HEK293T (cell line): ENCODE measurements around the gene CFDP1.
"Not testable (repeated sequence)": the region's sequence is repeated elsewhere in the genome, so short reads cannot be mapped to it uniquely, and the experiment has no call there.

Source experiments
- CTCF ChIA-PET: fragments of 350-600 bp; formaldehyde crosslinking; extraction: SDS; loops from one replicate; lab custom pipeline; 2021; ENCODE audit warnings: antibody characterized with exemption, inconsistent platforms; lab: Yijun Ruan, JAX
- POLR2A ChIA-PET: fragments of 350-600 bp; formaldehyde crosslinking; extraction: SDS; loops from one replicate; lab custom pipeline; 2020; ENCODE audit warnings: antibody characterized with exemption, inconsistent platforms; lab: Yijun Ruan, JAX
- DNase-seq: peaks from one replicate; pipeline ENCODE4 v3.0.0; 2012; ENCODE audit warnings: mixed read lengths; ENCODE audit errors: extremely low spot score
- ARNT ChIP-seq: fragments of 450-650 bp; IDR thresholded peaks from 2 replicates; pipeline ENCODE4 v1.6.1; 2017; ENCODE audit warnings: mild to moderate bottlenecking
- BHLHE40 ChIP-seq: fragments of 450-650 bp; IDR thresholded peaks from 2 replicates; pipeline ENCODE4 v1.6.1; 2016; ENCODE audit warnings: mild to moderate bottlenecking, moderate library complexity, borderline replicate concordance
- CTBP1 ChIP-seq: fragments of 450-650 bp; IDR thresholded peaks from 2 replicates; pipeline ENCODE4 v1.6.1; 2016; ENCODE audit warnings: borderline replicate concordance
- ELF4 ChIP-seq: fragments of 450-650 bp; IDR thresholded peaks from 2 replicates; pipeline ENCODE4 v1.6.1; 2017; ENCODE audit warnings: antibody characterized with exemption
- FOXA1 ChIP-seq: fragments of 450-650 bp; IDR thresholded peaks from 2 replicates; pipeline ENCODE4 v1.6.1; 2016; ENCODE audit warnings: mild to moderate bottlenecking
- FOXK2 ChIP-seq: fragments of 450-650 bp; IDR thresholded peaks from 2 replicates; pipeline ENCODE4 v1.6.1; 2016; ENCODE audit warnings: mild to moderate bottlenecking
- FOXM1 ChIP-seq: fragments of 450-650 bp; IDR thresholded peaks from 2 replicates; pipeline ENCODE4 v1.6.1; 2017; ENCODE audit warnings: mild to moderate bottlenecking, borderline replicate concordance
- HDGF ChIP-seq: fragments of 450-650 bp; IDR thresholded peaks from 2 replicates; pipeline ENCODE4 v1.6.1; 2017; ENCODE audit warnings: antibody characterized with exemption, borderline replicate concordance
- L3MBTL2 ChIP-seq: fragments of 450-650 bp; conservative IDR thresholded peaks from 2 replicates; pipeline ENCODE4 v1.6.1; 2016; ENCODE audit warnings: mild to moderate bottlenecking
- LEF1 ChIP-seq: fragments of 450-650 bp; IDR thresholded peaks from 2 replicates; pipeline ENCODE4 v1.6.1; 2017; ENCODE audit warnings: mild to moderate bottlenecking, borderline replicate concordance
- NFRKB ChIP-seq: fragments of 450-650 bp; IDR thresholded peaks from 2 replicates; pipeline ENCODE4 v1.6.1; 2016; ENCODE audit warnings: mild to moderate bottlenecking, moderate library complexity
- SP1 ChIP-seq: fragments of 450-650 bp; IDR thresholded peaks from 2 replicates; pipeline ENCODE4 v1.6.1; 2017
- SUZ12 ChIP-seq: fragments of 450-650 bp; IDR thresholded peaks from 2 replicates; pipeline ENCODE4 v1.6.1; 2016; ENCODE audit warnings: mild to moderate bottlenecking
- TARDBP ChIP-seq: fragments of 450-650 bp; IDR thresholded peaks from 2 replicates; pipeline ENCODE4 v1.6.1; 2016
- ZNF384 ChIP-seq: fragments of 450-650 bp; IDR thresholded peaks from 2 replicates; pipeline ENCODE4 v1.6.1; 2016
- TF ChIP-seq, protein P1 (sequence below): fragments of 450-650 bp; IDR thresholded peaks from 2 replicates; pipeline ENCODE4 v1.6.1; 2016

CFDP1 gene

DNA sequence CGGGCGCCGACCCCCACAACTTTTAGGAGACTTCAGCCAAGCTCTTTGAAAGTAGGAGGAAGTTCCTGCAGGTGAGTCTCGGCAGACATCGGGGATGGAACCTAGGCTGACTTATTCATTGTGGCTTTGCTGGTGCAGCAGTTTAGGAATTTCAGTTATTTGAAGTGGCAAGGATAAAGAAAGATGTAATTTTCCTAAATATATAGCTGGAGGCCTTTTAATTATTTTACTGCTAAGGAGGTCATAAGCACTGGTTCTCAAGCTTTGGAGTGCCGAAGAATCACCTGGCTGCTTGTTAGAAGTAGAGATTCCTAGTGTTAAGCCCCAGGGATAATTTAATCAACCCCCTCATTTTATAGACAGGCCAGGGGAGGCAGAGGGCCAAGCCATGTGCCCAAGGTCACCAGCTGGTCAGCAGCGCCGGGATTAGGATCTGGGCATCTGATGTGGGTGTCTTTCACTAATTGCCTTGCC lies 152.9 kb downstream of the CFDP1 start:
- CTCF ChIA-PET: interaction anchor here (0.6 to 1.3 kb wide), 2 partner anchors 43 to 105 kb away, joined by 3 to 4 read pairs; no protein-coding TSS in a partner anchor
- DNase-seq: no peak
- POLR2A ChIA-PET: no interaction called here
- TF ChIP-seq ELF4 (no peak), CTBP1 (no peak), FOXA1 (no peak), FOXK2 (no peak), L3MBTL2 (no peak), ARNT (no peak), SP1 (no peak), SUZ12 (no peak), FOXM1 (no peak), ZNF384 (no peak), BHLHE40 (no peak), LEF1 (no peak), NFRKB (no peak)
- TF ChIP-seq, protein P1, sequence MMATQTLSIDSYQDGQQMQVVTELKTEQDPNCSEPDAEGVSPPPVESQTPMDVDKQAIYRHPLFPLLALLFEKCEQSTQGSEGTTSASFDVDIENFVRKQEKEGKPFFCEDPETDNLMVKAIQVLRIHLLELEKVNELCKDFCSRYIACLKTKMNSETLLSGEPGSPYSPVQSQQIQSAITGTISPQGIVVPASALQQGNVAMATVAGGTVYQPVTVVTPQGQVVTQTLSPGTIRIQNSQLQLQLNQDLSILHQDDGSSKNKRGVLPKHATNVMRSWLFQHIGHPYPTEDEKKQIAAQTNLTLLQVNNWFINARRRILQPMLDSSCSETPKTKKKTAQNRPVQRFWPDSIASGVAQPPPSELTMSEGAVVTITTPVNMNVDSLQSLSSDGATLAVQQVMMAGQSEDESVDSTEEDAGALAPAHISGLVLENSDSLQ: no peak

DNA sequence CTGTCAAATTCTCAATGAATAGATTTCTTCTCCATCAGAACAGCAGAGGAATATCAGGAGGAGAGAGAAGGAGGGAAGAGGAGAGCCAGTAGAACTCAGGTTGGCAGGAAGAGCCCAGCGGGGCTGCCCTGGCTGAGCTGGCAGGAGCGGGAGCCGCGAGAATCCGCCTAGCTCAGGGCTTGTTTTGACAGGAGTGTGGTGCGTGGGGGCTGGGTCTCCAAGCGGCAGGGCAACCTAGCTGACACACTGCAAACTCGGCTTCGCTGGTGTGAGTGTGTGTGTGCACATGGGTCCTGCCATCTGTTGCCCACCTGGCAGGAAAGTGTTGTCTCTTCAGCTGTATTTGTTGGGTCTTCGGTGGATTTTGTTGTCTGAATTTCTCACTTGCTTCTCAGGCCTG lies 154.0 kb downstream of the CFDP1 start:
- POLR2A ChIA-PET: no interaction called here
- TF ChIP-seq FOXK2 (no peak), NFRKB (no peak), HDGF (no peak), ZNF384 (no peak), ARNT (no peak), L3MBTL2 (no peak), ELF4 (no peak), FOXA1 (no peak), SP1 (no peak), SUZ12 (no peak), CTBP1 (no peak), LEF1 (no peak), TARDBP (no peak), BHLHE40 (no peak)
- TF ChIP-seq, protein P1: no peak
- CTCF ChIA-PET: no interaction called here
- no peak for DNase-seq

DNA sequence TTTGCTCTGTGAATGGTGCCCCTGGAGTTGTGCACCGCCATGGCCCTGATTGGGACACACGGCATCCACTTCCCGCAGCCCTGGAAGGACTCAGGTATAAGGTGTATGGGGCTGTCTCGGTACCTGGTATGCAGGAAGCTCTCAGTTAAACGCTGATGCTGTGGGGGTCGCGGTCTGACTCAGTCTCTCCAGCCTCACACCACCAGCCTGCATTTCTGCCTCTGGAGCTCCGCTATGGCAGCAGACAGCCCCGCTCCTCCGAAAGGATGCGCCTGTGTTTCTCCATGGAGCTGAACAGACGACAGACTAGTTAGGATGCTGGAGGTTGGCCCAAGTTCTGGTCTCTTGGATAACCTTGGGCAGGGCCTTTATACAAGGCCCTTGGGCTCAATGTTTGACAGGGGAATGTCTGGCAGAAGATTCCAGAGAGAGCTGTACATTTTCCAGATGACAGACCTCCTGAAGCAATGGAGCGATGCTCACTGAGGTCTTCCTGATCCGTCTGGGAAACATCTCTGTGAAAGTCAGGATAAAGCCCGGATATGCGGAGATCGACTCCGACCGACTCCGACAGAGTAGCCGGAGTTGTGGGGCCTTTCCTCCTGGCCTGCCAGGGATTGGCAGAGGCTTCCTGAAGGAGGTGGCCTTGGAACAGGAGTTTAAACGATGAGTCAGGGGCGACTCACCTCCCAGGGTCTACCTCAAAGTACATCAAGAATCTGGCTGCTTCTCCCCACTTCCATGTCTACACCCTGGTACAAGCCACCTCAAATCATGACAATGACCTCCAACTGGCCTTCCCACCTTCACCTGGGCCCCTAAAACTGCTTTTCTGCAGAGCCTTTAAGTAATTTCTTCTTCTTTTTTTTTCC lies 160.0 kb downstream of the CFDP1 start:
- TF ChIP-seq FOXM1: no peak
- no peak for TF ChIP-seq HDGF
- no peak for TF ChIP-seq FOXK2
- TF ChIP-seq FOXA1: no peak
- no peak for TF ChIP-seq ARNT
- no peak for TF ChIP-seq TARDBP
- TF ChIP-seq L3MBTL2: no peak
- CTCF ChIA-PET: interaction anchor here (1.0 kb wide), 1 partner anchor 112 kb away, joined by 4 read pairs; no protein-coding TSS in a partner anchor
- POLR2A ChIA-PET: no interaction called here
- no peak for DNase-seq

DNA sequence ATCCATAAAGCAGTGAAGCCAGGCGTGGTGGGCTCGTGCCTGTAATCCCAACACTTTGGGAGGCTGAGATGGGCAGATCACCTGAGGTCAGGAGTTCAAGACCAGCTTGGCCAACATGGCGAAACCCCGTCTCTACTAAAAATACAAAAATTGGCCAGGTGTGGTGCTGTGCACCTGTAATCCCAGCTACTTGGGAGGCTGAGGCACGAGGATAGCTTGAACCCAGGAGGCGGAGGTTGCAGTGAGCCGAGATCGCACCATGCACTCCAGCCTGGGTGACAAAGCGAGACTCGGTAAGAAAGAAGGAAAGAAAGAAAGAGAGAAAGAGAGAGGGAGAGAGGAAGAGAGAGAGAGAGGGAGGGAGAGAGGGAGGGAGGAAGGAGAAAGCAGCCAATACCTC lies 160.7 kb downstream of the CFDP1 start:
- CTCF ChIA-PET: interaction anchor here (1.0 kb wide), 1 partner anchor 113 kb away, joined by 4 read pairs; no protein-coding TSS in a partner anchor
- POLR2A ChIA-PET, DNase-seq: not testable (repeated sequence)

DNA sequence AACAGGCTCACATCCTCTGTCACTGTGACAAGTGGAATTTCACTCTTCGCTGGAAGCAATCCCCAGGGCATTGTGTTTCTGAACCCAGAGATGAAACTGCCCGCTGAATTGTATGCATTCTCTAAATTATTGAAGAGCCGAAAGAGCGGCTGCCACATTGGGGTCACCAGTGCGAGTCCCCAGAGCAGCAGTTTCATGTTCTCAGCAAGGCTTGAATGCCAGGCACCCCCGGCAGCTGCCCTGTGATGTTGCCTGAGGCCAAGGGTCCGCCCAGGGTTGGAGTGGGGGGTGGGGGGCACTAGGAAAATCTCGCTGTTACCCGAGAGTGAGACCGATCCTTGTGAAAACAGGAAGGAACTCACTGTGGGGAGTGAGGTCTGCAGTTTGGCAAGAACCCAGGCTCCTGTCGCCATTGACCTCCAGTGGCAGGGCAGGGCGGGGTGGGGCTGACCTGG lies 161.2 kb downstream of the CFDP1 start:
- ChIA-PET POLR2A (no interaction called here), CTCF (no interaction called here)
- DNase-seq: no peak
- no peak for TF ChIP-seq BHLHE40
- no peak for TF ChIP-seq L3MBTL2
- TF ChIP-seq SUZ12: no peak
- no peak for TF ChIP-seq SP1
- no peak for TF ChIP-seq FOXM1
- no peak for TF ChIP-seq HDGF
- TF ChIP-seq FOXA1: no peak
- no peak for TF ChIP-seq ELF4
- TF ChIP-seq, protein P1: no peak
- no peak for TF ChIP-seq TARDBP
- no peak for TF ChIP-seq FOXK2
- TF ChIP-seq ZNF384: no peak

DNA sequence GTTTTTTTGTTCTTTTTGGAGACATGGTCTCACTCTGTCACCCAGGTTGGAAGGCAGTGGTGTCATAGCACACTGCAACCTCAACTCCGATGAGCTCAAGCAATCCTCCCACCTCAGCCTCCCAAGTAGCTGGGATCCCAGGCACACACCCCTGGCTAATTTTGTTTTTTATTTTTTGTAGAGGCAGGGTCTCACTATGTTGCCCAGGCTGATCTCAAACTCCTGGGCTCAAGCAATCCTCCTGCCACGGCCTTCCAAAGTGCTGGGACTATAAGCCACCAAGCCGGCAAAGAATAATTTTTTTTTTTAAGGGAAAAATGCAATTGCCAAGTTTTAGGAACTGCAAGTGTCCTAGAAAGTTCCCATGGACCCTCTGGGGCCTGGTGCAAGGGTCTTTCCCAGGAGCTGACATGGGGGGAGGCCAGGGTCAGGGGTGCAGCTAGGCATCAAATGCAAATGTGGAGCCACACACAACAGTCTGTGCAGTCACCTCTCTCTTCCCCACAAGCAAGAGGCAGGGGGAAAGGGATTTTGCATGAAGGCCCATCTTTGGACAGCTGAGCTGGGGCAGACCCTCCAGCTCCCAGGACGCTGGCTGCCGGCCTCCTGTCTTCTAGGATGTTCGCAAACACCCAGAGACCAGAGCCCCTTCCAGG lies 161.7 kb downstream of the CFDP1 start:
- POLR2A ChIA-PET: no interaction called here
- CTCF ChIA-PET: no interaction called here
- TF ChIP-seq LEF1 (no peak), ZNF384 (no peak), FOXM1 (no peak), SUZ12 (no peak), FOXK2 (no peak), FOXA1 (no peak), HDGF (no peak), L3MBTL2 (no peak)
- no peak for DNase-seq

DNA sequence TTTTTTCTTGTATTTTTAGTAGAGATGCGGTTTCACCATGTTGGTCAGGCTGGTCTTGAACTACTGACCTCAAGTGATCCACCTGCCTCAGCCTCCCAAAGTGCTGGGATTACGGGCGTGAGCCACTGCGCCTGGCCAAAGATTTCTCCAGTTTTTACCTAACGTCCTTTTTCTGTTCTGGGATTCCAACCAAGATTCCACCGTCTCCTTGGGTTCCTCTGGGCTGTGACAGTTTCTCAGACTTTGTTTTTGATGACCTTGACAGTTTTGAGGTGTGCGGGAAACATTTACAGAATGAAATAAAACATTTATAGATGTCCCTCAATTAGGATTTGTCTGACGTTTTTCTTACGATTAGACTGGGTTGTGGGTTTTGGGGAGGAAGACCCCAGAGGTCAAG lies 163.9 kb downstream of the CFDP1 start:
- CTCF ChIA-PET, POLR2A ChIA-PET, DNase-seq: not testable (repeated sequence)
